KMS-11 (cell line): ENCODE results near the gene PADI4.

Source experiments
- H2AFZ ChIP-seq: fragments of 200-600 bp; sonication (generic); 2 replicates; pipeline ENCODE4 v1.6.1; 2016; ENCODE audit warnings: antibody characterized with exemption, mixed run types, low read depth
- H3K27ac ChIP-seq: fragments of 200-600 bp; sonication (generic); 2 replicates; pipeline ENCODE4 v1.6.1; 2016; ENCODE audit warnings: mild to moderate bottlenecking, mixed run types
- H3K27me3 ChIP-seq: fragments of 200-600 bp; sonication (generic); 2 replicates; pipeline ENCODE4 v1.6.1; 2017; ENCODE audit warnings: mild to moderate bottlenecking, low read depth, mixed run types, moderate library complexity; ENCODE audit not compliant: insufficient read depth
- H3K36me3 ChIP-seq: fragments of 200-600 bp; sonication (generic); 2 replicates; pipeline ENCODE4 v1.6.1; 2017; ENCODE audit warnings: mild to moderate bottlenecking, mixed run types; ENCODE audit not compliant: insufficient read depth
- H3K4me1 ChIP-seq: fragments of 200-600 bp; sonication (generic); 2 replicates; pipeline ENCODE4 v1.6.1; 2016; ENCODE audit warnings: mild to moderate bottlenecking, low read depth, mixed run types; ENCODE audit not compliant: poor library complexity, severe bottlenecking
- H3K4me2 ChIP-seq: fragments of 200-600 bp; sonication (generic); 2 replicates; pipeline ENCODE4 v1.7.0; 2016; ENCODE audit warnings: mild to moderate bottlenecking, mixed run types
- H3K4me3 ChIP-seq: fragments of 200-600 bp; sonication (generic); IDR thresholded peaks from 2 replicates; pipeline ENCODE4 v1.6.1; 2017; ENCODE audit warnings: low read depth, low read length, mixed read lengths; ENCODE audit not compliant: insufficient read depth
- H3K79me2 ChIP-seq: fragments of 200-600 bp; sonication (generic); 2 replicates; pipeline ENCODE4 v1.6.1; 2016; ENCODE audit warnings: low read depth, mixed run types; ENCODE audit not compliant: insufficient read depth
- H3K9ac ChIP-seq: fragments of 200-600 bp; sonication (generic); 2 replicates; pipeline ENCODE4 v1.6.1; 2016; ENCODE audit warnings: mild to moderate bottlenecking, mixed run types
- H4K20me1 ChIP-seq: fragments of 200-600 bp; sonication (generic); 2 replicates; pipeline ENCODE4 v1.6.1; 2016; ENCODE audit warnings: mild to moderate bottlenecking, mixed run types; ENCODE audit not compliant: insufficient read depth
- CTCF ChIP-seq: fragments of 200-600 bp; sonication (generic); conservative IDR thresholded peaks from 2 replicates; pipeline ENCODE4 v1.6.1; 2017; ENCODE audit warnings: low read depth, mild to moderate bottlenecking, antibody characterized with exemption, low read length, moderate library complexity, mixed read lengths

Gene PADI4

GRCh38 chr1:17282836-17283235 is 25.2 kb upstream of the PADI4 start:
- Histone ChIP-seq H3K4me3 (no peak overlapping the region), H3K4me2 (no peak overlapping the region), H3K36me3 (no peaks in the 10 kb centered on the region), H2AFZ (no peak overlapping the region), H3K9ac (no peak overlapping the region), H4K20me1 (no peaks in the 10 kb centered on the region), H3K4me1 (no peaks in the 10 kb centered on the region), H3K27me3 (peaks cover 65% of the 10 kb centered on the region; the same call in 1 of the 2 replicates), H3K79me2 (no peaks in the 10 kb centered on the region), H3K27ac (no peak overlapping the region)
- TF ChIP-seq CTCF, result no peak

- Histone ChIP-seq H3K4me2 (no peak overlapping the region), H3K27ac (no peak overlapping the region)
- TF ChIP-seq CTCF, result no peak
These were observed 21.4 kb upstream of the PADI4 start for GRCh38 chr1:17286646-17287045.

GRCh38 chr1:17287130-17287776 is 20.7 kb upstream of the PADI4 start:
- no peak overlapping the region for H3K27ac ChIP-seq
- no peak overlapping the region for H3K4me2 ChIP-seq

More at GRCh38 chr1:17286646-17287045, 21.4 kb upstream of the PADI4 start:
- H3K27me3 ChIP-seq, result peaks cover 61% of the 10 kb centered on the region
- no peaks in the 10 kb centered on the region for H3K79me2 ChIP-seq
- no peak overlapping the region for H3K9ac ChIP-seq
- no peaks in the 10 kb centered on the region for H3K36me3 ChIP-seq
- no peaks in the 10 kb centered on the region for H3K4me1 ChIP-seq
- no peak overlapping the region for H3K4me3 ChIP-seq
- no peak overlapping the region for H2AFZ ChIP-seq
- no peaks in the 10 kb centered on the region for H4K20me1 ChIP-seq

GRCh38 chr1:17289721-17290120 is 18.3 kb upstream of the PADI4 start:
- Histone ChIP-seq H3K79me2 (no peaks in the 10 kb centered on the region), H3K27me3 (peaks cover 50% of the 10 kb centered on the region), H3K36me3 (no peaks in the 10 kb centered on the region), H3K9ac (no peak overlapping the region), H3K4me1 (no peaks in the 10 kb centered on the region), H2AFZ (no peak overlapping the region), H3K4me3 (no peak overlapping the region), H4K20me1 (no peaks in the 10 kb centered on the region), H3K4me2 (no peak overlapping the region), H3K27ac (no peak overlapping the region)
- TF ChIP-seq CTCF, result no peak

More at GRCh38 chr1:17287130-17287776, 20.7 kb upstream of the PADI4 start:
- Histone ChIP-seq H3K36me3 (no peaks in the 10 kb centered on the region), H3K79me2 (no peaks in the 10 kb centered on the region), H3K9ac (no peak overlapping the region), H4K20me1 (no peaks in the 10 kb centered on the region), H3K27me3 (peaks cover 58% of the 10 kb centered on the region), H3K4me3 (no peak overlapping the region), H2AFZ (no peak overlapping the region), H3K4me1 (no peaks in the 10 kb centered on the region)
- no peak for TF ChIP-seq CTCF
